IMR-90 (cell line): Measurements from ENCODE around the gene PAFAH1B1. TPM values are rescaled to one million over a fixed set of nuclear protein-coding genes. Genes with fewer than 3 reads are reported as not detected.

Source experiments
- ATAC-seq: fragments of 200-7000 bp; cut with Tn5 transposase; 2 replicates; pipeline ENCODE4 v1.9.1; 2020; ENCODE audit warnings: low read depth, mild to moderate bottlenecking, moderate library complexity
- BruUV-seq: library from RNA; stranded (reverse); fragments of 400-500 nt; replicated peaks from 2 replicates; lab custom pipeline; 2021; lab: Mats Ljungman, UMichigan
- CTCF ChIA-PET: fragments of 300-600 bp; formaldehyde crosslinking; extraction: SDS; loops from one replicate; lab custom pipeline; 2021; ENCODE audit warnings: antibody characterized with exemption; lab: Yijun Ruan, JAX
- POLR2A ChIA-PET: fragments of 300-600 bp; sonication (Branson Sonifier 250); formaldehyde crosslinking; loops from one replicate; lab custom pipeline; 2022; ENCODE audit warnings: antibody characterized with exemption; ENCODE audit not compliant: unreplicated experiment; lab: Charles Lee
- DNase-seq: peaks from one replicate; pipeline ENCODE4 v3.0.0; 2013
- H2AFZ ChIP-seq: replicated peaks from 2 replicates; pipeline ENCODE3; 2013; ENCODE audit warnings: low read length, mild to moderate bottlenecking; ENCODE audit not compliant: poor library complexity
- H2AK5ac ChIP-seq: 2 replicates; pipeline ENCODE4 v1.6.1; 2013; ENCODE audit warnings: low read depth, low read length, inconsistent platforms
- H2AK9ac ChIP-seq: replicated peaks from 2 replicates; pipeline ENCODE3; 2013; ENCODE audit warnings: mild to moderate bottlenecking, low read depth, low read length, moderate library complexity; ENCODE audit not compliant: poor library complexity
- H2BK120ac ChIP-seq: 2 replicates; pipeline ENCODE4 v1.6.1; 2013; ENCODE audit warnings: low read depth, low read length, inconsistent platforms
- H2BK15ac ChIP-seq: 3 replicates; pipeline ENCODE4 v1.6.1; 2013; ENCODE audit warnings: low read depth, low read length, inconsistent platforms
- H2BK20ac ChIP-seq: 2 replicates; pipeline ENCODE4 v1.6.1; 2013; ENCODE audit warnings: low read depth, mild to moderate bottlenecking, inconsistent platforms, low read length, moderate library complexity
- H2BK5ac ChIP-seq: 2 replicates; pipeline ENCODE4 v1.6.1; 2013; ENCODE audit warnings: mild to moderate bottlenecking, low read depth, low read length, inconsistent platforms; ENCODE audit not compliant: poor library complexity, severe bottlenecking
- H3K14ac ChIP-seq: replicated peaks from 2 replicates; pipeline ENCODE4 v1.6.1; 2013; ENCODE audit warnings: low read depth, low read length, inconsistent platforms
- H3K18ac ChIP-seq: 2 replicates; pipeline ENCODE4 v1.6.1; 2013; ENCODE audit warnings: low read depth, low read length, control low read depth
- H3K23ac ChIP-seq: 2 replicates; pipeline ENCODE4 v1.6.1; 2013; ENCODE audit warnings: low read depth, low read length, inconsistent platforms
- H3K27ac ChIP-seq: 2 replicates; pipeline ENCODE4 v1.5.1; 2013; ENCODE audit warnings: mild to moderate bottlenecking, control low read depth, low read length; ENCODE audit not compliant: insufficient read depth
- H3K27me3 ChIP-seq: 2 replicates; pipeline ENCODE4 v1.6.1; 2013; ENCODE audit warnings: low read length; ENCODE audit not compliant: control insufficient read depth, insufficient read depth
- H3K36me3 ChIP-seq: 2 replicates; pipeline ENCODE4 v1.6.1; 2013; ENCODE audit warnings: low read length, mixed read lengths; ENCODE audit not compliant: control insufficient read depth, insufficient read depth
- H3K4ac ChIP-seq: 2 replicates; pipeline ENCODE4 v1.6.1; 2013; ENCODE audit warnings: low read depth, low read length, inconsistent platforms
- H3K4me1 ChIP-seq: 2 replicates; pipeline ENCODE4 v1.6.1; 2013; ENCODE audit warnings: low read length, mixed read lengths; ENCODE audit not compliant: control insufficient read depth, insufficient read depth
- H3K4me2 ChIP-seq: 2 replicates; pipeline ENCODE4 v1.6.1; 2013; ENCODE audit warnings: low read depth, mild to moderate bottlenecking, control low read depth, low read length, moderate library complexity
- H3K4me3 ChIP-seq: 2 replicates; pipeline ENCODE4 v1.5.1; 2013; ENCODE audit warnings: low read depth, mild to moderate bottlenecking, control low read depth, low read length, moderate library complexity; ENCODE audit not compliant: insufficient read depth
- H3K56ac ChIP-seq: 2 replicates; pipeline ENCODE4 v1.6.1; 2013; ENCODE audit warnings: low read length, inconsistent platforms; ENCODE audit not compliant: insufficient read depth; ENCODE audit errors: extremely low read depth
- H3K79me1 ChIP-seq, 2 experiments: 2 replicates each; pipeline ENCODE4 v1.6.1; 2013; ENCODE audit warnings: low read length in 2 of 2, inconsistent platforms in 1 of 2, low read depth in 1 of 2
- H3K9ac ChIP-seq: 2 replicates; pipeline ENCODE4 v1.6.1; 2013; ENCODE audit warnings: low read depth, low read length, control low read depth
- H3K9me1 ChIP-seq: 2 replicates; pipeline ENCODE4 v1.6.1; 2013; ENCODE audit warnings: low read length, inconsistent platforms; ENCODE audit not compliant: insufficient read depth
- H3K9me3 ChIP-seq: 2 replicates; pipeline ENCODE4 v1.6.1; 2013; ENCODE audit warnings: low read length; ENCODE audit not compliant: control insufficient read depth, insufficient read depth
- H4K20me1 ChIP-seq: 2 replicates; pipeline ENCODE4 v1.6.1; 2013; ENCODE audit warnings: low read length, inconsistent platforms; ENCODE audit not compliant: insufficient read depth
- H4K5ac ChIP-seq: 2 replicates; pipeline ENCODE4 v1.6.1; 2013; ENCODE audit warnings: mild to moderate bottlenecking, low read depth, low read length, control low read depth
- H4K8ac ChIP-seq, 2 experiments: 2 replicates each; pipeline ENCODE4 v1.6.1; 2013; ENCODE audit warnings: low read depth in 2 of 2, low read length in 2 of 2, control low read depth in 1 of 2, inconsistent platforms in 1 of 2
- H4K91ac ChIP-seq: 2 replicates; pipeline ENCODE4 v1.6.1; 2013; ENCODE audit warnings: low read depth, low read length, inconsistent platforms; ENCODE audit not compliant: insufficient read depth
- CHD1 ChIP-seq: IDR thresholded peaks from 2 replicates; pipeline ENCODE4 v1.6.1; 2012; ENCODE audit warnings: low read depth, low read length, improper control_type of control experiment
- FOS ChIP-seq: fragments of 150-350 bp; IDR thresholded peaks from 2 replicates; pipeline ENCODE4 v1.6.1; 2016; ENCODE audit warnings: low read depth, low read length
- RAD21 ChIP-seq: IDR thresholded peaks from 2 replicates; pipeline ENCODE4 v1.6.1; 2012; ENCODE audit warnings: low read length, improper control_type of control experiment
- WGBS, 2 experiments: methylation state at CpG; one replicate each; pipeline versions ENCODE4 v1.1.5 to v1.1.7; 2013; ENCODE audit warnings: missing lambda C conversion rate in 2 of 2; ENCODE audit not compliant: insufficient read length in 1 of 2; ENCODE audit errors: extremely low coverage in 2 of 2; 5-methylcytosine and 5-hydroxymethylcytosine counted together
- dilution Hi-C: fragments of 300-500 bp; cut with HindIII; formaldehyde crosslinking; loops from one replicate; pipeline ENCODE4 v1.14.3; 2018; ENCODE audit warnings: low sequenced_read_pairs; ENCODE audit not compliant: unreplicated experiment
- in situ Hi-C: fragments of 300-500 bp; cut with MboI; formaldehyde crosslinking; loops from 3 replicates; pipeline ENCODE4 v1.14.3; 2019; ENCODE audit warnings: low sequenced_read_pairs, inconsistent platforms, mixed read lengths
- intact Hi-C: fragments of 100-400 bp; cut with micrococcal nuclease; formaldehyde crosslinking; loops from 2 replicates; pipeline ENCODE4 v1.10.0; 2022
- polyA plus RNA-seq, 3 experiments: library from polyadenylated mRNA; depleted of rRNA; stranded (reverse); fragments of >200 nt; gene quantifications; 2 replicates each; pipeline ENCODE4 v1.2.3, GENCODE V29; 2012; ENCODE audit warnings: low replicate concordance in 1 of 3
- total RNA-seq: library from RNA; depleted of rRNA; stranded (reverse); fragments of >200 nt; gene quantifications from 2 replicates; pipeline ENCODE4 v1.2.3, GENCODE V29; 2012
- TF ChIP-seq, protein P1 (sequence below): fragments of 150-350 bp; IDR thresholded peaks from 2 replicates; pipeline ENCODE4 v1.6.1; 2016; ENCODE audit warnings: low read depth, mild to moderate bottlenecking, low read length, moderate library complexity, borderline replicate concordance

Gene PAFAH1B1
- total and polyA plus RNA-seq, 2 of the 4 experiments (the other 2 are of a cell fraction) = 64.5 to 127 TPM

DNA sequence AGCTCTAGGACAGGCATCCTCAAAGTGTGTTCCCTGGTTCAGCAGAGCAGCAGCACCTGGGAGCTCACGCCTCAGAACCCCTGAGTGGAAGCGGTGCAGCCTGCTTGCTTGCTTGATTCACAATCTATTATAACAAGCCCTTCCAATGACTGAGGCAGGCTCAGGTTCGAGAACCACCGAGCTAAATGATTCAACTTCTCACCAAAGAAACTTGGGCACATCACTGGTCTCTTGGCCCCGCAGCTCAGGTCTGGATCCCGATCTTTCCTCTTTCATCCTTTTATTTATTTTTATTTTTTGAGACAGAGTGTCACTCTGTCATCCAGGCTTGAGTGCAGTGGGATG, 93.6 kb downstream of the PAFAH1B1 start:
- dilution Hi-C loops = no loop called here
- Histone ChIP-seq H3K9ac (no peak overlapping the region), H2AFZ (peak overlapping the region; percentile 16), H2BK20ac (no peak overlapping the region), H2BK15ac (no peak overlapping the region), H3K4me1 (peaks cover 6% of the 10 kb centered on the region; the same call in 1 of the 2 replicates), H3K9me1 (peaks cover 13% of the 10 kb centered on the region; the same call in 1 of the 2 replicates), H4K5ac (no peak overlapping the region), H2BK5ac (no peak overlapping the region), H3K79me1 (peaks cover 3 to 48% of the 10 kb centered on the region in 2 experiments; a peak in 3 of 4 replicates), H3K36me3 (peaks cover 14% of the 10 kb centered on the region), H3K18ac (no peak overlapping the region), H3K4ac (no peak overlapping the region), H2AK5ac (no peak overlapping the region), H4K91ac (no peak overlapping the region; the same call in 1 of the 2 replicates), H3K4me2 (no peak overlapping the region; the same call in 1 of the 2 replicates), H3K27me3 (no peaks in the 10 kb centered on the region), H3K27ac (peak overlapping the region; percentile 7; the same call in 1 of the 2 replicates), H3K4me3 (no peak overlapping the region), H3K14ac (no peak overlapping the region), H2AK9ac (peak overlapping the region; percentile 80), H2BK120ac (no peak overlapping the region), H3K23ac (peak overlapping the region; percentile 70; the same call in 1 of the 2 replicates), H3K56ac (no peak overlapping the region), H4K20me1 (peaks cover 45% of the 10 kb centered on the region), H3K9me3 (no peaks in the 10 kb centered on the region), H4K8ac (no peak overlapping the region)
- no peak for TF ChIP-seq CHD1
- TF ChIP-seq, protein P1, sequence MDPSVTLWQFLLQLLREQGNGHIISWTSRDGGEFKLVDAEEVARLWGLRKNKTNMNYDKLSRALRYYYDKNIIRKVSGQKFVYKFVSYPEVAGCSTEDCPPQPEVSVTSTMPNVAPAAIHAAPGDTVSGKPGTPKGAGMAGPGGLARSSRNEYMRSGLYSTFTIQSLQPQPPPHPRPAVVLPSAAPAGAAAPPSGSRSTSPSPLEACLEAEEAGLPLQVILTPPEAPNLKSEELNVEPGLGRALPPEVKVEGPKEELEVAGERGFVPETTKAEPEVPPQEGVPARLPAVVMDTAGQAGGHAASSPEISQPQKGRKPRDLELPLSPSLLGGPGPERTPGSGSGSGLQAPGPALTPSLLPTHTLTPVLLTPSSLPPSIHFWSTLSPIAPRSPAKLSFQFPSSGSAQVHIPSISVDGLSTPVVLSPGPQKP = no peak
- TF ChIP-seq FOS = no peak
- TF ChIP-seq RAD21 = no peak
- POLR2A ChIA-PET = interaction anchor here (0.6 kb wide), 1 partner anchor 11 kb away, joined by 3 read pairs; no protein-coding TSS in a partner anchor
- no peak for ATAC-seq
- BruUV-seq = no TSS peak
- intact Hi-C loops = no loop called here
- CTCF ChIA-PET = no interaction called here
- in situ Hi-C loops = no loop called here
- WGBS, 2 experiments = no CpG with 5 or more reads among the region's 6 CpGs
- DNase-seq = no peak
